Stimulated activated CD8-positive, alpha-beta memory T cell treated with anti-CD3 and anti-CD28 coated beads, Interleukin-15, amount 100 ng/mL, for 4 hours (primary cell): ENCODE data around the gene TSEN2.
"Not testable (repeated sequence)": the region's sequence is repeated elsewhere in the genome, so short reads cannot be mapped to it uniquely, and the experiment has no call there.

Experiments used
- DNase-seq, 2 donors: peaks; one replicate each; pipeline ENCODE4 v3.0.0-alpha.2; 2020; ENCODE audit warnings: low read depth in 2 of 2

Gene TSEN2

DNA sequence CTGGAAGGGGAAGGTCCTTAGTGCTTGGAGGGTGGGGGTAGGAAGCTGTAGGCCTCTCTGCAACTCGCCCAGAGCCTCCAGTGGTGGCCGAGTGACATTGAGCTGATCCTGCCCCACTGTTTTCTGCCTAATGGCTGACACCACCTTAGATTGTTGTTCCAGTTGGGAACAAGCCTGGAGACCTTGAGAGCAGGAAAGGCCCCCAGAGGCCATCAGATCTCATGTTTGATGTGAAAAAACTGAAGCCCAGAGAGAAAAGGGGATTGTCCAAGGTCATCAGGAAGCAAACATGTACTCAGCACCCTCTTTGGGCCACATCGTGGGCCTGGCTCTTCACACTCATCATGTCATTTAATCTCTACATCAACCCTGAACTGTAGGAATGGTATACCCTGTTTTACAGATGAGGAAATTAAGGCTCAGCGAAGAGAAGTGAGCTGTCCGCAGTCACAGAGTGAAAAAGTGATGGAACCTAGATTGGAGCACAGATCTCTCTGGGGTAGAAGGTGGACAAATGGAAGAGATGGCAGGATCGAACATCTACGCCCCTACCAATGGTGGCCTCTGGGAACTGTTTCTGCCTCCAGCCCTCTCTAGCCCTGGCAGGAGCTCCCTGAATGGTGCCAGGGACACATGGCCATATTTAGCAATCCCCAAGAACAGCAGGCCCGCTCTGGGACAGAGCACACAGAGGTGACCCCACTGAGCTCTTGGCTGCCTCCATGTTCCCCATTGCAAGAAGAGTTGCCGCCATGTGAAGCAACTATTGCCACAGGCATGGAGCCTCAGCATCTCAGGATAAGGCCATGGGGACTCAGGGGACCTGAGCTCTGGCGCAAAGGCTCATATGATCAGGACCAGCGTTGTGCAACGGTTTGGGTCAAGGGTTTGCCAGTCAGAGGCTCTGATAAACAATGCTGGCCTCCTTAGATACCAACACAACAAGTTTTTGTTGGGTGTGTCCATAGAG, 31.6 kb upstream of the TSEN2 start:
- no peak for DNase-seq

DNA sequence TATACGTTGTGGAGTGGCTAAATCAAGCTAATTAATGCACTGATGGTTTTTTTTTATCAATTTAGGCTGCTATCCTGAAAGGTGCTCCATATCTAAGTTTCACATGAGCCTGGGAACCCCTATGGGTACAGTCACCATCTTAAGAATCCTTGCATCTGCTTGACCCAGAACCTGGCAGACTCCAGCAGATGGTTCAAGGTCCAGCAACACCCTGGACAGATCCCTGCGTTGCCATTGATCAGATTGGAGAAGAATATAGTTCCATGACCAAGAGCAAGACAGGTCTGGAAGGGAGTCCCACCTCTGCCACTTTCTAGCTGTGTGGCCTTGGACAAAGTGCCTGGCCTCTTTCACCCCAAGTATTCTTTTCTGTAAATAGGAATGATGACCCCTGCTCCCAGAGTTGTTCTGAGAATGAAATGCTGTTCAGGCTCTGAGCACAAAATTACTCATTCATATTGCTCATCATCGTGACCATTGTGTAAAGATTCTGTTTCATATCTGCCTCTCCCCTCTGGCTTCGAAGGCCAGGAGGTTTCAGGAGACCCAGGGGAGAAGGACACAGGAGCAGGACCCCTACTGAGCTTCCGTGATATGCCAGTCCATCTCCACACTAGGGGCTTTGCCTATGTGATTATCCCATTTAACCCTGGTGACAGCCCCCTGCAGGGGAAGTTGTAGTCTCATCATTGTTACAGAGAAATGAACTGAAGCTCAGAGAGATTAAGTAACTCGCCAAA, 30.0 kb upstream of the TSEN2 start:
- DNase-seq, result no peak

DNA sequence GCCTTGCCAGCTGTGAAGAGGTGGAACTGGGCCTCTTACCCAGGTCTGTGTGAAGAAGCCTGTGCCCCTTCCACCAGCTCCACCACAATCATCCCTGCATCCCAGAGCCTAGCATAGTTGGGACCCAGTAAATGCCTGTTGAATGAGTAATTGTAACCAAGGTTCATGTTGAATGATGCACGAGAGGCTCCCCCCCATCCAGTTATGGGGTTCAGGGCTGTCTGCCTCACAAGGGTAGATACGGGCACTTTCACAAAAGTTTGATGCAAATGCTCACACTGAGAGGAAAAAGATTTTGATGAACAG, 29.5 kb upstream of the TSEN2 start:
- no peak for DNase-seq

DNA sequence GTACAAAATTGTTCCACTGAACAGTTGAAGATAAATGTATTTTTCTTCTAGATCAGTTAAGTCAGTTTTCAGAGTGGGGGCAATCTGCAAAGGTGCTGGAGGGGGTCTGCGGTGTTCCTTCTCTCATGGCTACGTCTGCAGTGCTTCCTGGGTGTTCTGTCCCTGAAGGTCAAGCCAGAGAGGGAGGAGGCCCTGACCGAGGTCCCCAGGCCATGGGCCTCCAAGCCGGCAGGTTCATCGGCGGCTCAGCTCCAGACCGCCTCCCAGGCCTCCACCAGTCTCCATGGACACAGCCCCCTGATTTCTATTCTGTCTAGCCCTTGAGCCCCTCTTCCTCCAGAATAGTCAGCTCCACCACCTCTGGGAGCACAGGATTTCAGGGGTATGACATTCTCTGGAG, 28.5 kb upstream of the TSEN2 start:
- no peak for DNase-seq

DNA sequence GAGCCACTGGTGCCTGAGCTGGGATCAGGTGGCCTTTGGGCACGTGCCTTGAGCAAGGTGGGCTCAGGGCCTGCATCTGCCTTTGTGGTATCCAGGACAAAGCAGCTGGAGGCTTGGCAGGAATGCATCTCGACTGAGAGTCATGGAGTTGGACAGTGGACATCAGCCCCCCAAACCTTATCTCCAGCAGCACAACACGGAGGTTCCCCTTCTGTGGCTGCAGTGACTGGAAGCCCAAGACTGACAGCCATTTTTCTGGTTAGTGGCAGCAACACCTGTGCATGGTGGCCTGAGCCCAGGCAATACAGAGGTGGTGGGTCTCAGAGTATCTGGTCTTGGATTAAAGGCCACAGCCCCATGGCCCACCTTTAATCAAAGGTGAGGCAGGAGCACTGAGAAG, 27.8 kb upstream of the TSEN2 start:
- no peak for DNase-seq

DNA sequence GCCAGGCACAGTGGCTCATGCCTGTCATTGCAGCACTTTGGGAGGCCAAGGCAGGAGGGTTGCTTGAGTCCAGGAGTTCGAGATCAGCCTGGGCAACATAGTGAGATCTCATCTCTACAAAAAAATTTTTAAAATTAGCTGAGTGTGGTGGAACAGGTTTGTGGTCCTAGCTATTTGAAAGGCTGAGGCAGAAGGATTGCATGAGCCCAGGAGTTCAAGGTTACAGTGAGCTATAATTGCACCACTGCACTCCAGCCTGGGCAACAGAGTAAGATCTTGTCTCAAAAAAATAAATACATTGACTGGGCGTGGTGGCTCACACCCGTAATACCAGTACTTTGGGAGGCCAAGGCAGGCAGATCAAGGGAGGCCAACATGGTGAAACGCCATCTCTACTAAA, 26.9 kb upstream of the TSEN2 start:
- DNase-seq, result not testable (repeated sequence)

DNA sequence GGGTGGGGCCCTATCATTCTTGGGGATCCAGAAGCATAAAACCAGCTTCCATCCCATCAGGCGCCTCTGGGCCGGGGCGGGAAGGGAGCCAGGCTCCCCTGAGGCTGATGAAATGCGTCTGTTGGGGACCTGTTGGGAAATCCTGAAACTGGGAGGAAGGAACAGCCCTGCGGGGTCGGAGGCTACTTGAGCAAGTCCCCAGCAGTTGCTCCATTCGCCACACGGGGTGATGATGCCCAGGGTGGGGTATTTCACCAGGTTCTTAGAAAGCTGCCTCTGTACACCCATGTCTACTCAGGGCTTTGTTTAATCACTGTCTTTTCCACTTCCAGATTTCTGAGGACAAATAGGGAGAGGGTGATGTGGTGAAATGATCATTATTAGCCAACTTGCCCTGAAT, 25.4 kb upstream of the TSEN2 start:
- no peak for DNase-seq

DNA sequence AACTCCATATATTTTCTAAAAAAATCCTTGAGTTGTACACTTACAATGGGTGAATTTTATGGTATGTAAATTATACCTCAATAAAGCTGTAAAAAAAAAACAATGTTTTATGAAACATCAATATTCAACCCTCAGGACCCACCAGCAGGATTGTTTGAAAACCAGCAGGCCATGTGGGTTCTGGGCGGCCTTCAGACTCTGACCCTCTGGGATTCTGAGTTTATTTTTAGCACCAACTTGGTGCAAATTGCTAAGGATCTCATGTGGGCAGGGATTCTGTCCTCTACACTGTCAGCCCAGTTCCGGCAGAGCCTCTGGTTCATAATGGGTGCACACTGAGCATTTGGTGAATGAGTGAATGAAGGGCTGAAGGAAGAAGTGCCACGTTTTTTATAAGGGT, 24.2 kb upstream of the TSEN2 start:
- DNase-seq, result no peak

DNA sequence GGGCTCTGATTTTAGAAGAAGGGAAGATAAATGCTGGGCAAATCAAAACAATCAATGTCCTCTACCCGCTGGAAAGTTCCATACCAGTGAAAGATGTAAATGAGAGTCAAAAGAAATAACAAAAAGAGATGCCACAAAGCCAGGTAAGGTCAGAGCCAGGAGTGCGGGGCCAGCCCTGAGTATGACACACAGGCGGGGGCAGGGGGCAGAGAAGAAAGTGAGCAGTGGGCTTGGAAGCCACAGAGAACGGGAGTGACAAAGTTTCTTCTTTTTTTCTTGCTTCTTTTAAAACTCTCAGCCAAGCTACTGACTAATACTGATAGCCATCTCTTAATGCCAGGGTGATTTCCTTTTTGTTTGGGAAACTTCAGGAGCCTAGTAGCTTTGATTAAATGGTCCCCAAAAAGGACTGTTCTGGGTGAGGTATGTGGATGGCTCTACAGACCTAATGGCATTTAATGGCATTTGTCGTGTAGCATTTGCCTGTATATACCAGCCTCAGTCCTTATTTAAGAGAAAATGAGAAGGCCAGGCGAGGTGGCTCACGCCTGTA, 23.1 kb upstream of the TSEN2 start:
- DNase-seq, result no peak

DNA sequence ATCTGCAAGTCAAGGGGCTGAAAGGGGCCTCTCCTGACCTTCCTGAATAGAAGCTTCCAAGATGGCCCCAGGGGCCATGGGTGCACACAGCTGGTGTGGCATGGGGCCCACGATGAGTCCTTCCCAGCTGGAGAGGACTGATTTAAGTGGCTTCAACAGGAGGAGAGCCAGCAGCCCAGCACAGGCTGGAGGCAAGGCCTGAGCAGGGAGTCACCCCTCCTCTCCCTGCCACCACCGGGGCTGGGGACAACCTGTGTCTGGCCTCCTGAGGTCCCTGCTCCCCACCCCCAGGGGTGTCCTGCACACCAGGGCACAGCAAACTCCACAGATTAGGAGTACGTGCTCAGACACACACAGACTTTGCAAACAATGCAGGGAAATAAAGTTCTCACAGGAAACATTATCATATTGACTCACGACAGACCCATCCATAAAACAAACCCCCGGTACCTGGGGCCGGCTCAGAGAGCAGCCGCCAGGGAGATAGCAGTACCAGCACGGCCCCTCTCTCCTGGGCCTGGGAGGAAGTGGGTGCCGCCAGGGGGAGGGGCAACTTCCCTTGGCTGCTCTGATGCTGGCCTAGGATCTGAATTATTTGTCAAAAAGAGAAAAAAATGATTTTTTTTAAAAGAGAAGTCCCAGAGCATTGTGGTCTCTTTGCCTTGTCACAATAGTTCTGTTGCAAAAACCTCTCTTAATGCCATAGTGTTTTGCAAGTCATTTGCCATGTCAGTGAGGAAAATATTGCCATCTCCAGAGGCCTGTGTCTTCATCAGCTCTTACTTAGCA, 21.9 kb upstream of the TSEN2 start:
- no peak for DNase-seq

DNA sequence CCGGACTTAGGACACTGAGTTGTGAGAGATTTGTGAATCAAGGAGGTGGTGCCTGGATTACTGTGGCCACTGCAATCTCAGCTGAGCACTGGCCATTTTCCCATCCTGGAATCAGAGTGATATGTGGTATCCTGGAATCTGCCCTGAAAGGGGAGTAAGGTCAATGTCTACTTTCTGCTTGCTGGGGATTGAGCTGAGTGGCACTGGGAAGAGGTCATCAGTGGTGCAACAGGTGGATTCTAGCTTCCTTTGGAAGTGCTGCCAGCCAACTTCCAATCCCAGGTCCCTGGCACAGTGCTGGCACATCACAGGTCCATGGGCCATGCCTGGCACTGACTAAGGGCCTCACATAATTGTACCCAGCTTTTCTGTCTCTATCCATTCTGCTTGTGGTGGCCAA, 20.6 kb upstream of the TSEN2 start:
- no peak for DNase-seq

DNA sequence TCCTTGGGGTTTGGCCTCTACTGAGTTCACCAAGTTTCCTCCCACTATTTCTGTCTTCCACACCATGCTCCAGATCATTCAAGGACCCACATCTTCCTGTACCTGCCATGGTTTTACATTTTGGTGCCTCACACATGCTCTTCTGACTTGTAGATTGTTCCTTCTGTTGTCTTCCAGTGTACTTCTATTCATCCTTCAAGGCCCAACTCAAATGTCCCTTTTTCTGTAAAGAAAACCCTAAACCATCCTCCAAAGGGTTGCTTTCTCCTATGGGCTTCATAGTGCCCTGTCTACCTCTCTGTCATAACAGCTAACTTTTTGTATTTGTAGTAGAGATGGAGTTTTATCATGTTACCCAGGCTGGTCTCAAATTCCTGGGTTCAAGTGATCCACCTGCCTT, 20.1 kb upstream of the TSEN2 start:
- no peak for DNase-seq

DNA sequence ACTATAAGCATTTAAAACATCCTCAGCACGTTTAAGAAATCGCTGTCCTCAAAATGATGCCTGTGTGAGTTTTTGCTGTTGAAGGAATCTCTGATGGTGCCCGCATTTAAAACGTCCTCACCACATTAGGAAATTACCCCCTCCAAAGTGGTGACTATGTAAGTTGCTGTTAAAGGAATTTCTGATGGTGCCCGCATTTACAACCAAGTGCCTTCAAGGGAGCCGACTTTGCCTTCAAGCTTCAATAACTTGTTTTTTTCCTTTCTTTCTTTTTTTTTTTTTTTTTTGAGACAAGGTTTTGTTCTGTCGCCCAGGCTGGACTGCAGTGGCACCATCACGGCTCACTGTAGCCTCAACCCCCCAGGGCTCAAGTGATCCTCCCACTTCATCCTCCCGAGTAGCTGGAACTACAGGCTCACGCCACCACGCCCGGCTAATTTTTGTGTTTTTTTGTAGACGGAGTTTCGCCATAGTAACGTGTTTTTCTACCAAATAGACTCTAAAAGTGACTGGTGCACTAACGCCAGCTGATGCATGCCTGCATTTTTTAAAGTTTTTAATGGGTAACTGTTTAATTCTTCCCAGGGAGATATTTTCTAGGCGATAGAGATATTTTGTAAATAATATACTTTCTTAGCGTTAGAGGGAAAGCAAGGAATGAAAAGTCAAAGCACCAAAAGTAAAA, 19.0 kb upstream of the TSEN2 start:
- DNase-seq, result no peak

DNA sequence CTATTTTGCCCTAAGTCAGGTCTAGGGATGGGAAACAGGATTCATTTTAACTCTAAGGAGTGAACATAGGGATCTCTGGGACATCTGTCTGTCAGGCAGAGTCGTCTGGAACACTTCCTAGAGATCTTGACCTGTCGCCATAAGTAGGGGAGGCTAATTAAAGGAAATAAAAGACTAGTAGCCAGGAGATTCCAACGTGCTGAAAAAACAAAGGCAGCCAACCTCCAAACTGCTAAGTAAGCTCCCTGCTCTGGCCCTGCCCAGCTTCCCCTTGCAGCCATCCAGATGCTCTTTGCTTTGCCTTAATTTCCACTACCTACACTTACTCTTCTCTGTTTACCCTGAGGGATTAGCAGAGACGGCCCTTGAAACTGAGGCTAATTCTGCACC, 18.4 kb upstream of the TSEN2 start:
- DNase-seq, result no peak

DNA sequence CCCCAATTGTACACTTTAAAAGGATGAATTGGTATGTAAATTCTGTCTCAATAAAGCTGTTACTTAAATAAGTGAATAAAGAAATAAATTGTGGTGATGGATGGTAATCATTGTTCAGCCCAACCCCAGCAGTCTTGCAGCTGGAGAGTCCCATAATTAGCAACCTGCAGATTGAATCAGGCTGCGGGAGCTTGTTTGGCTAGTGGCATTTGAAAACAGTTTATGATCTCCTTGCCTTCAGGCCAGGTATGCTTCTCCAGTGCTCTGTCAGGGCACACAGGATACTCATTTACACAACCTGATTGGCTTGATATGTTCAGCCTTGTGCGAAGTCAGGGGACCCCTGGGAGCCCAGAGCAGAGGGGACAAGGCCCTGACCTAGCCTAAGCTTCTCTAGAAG, 16.5 kb upstream of the TSEN2 start:
- DNase-seq, result no peak

DNA sequence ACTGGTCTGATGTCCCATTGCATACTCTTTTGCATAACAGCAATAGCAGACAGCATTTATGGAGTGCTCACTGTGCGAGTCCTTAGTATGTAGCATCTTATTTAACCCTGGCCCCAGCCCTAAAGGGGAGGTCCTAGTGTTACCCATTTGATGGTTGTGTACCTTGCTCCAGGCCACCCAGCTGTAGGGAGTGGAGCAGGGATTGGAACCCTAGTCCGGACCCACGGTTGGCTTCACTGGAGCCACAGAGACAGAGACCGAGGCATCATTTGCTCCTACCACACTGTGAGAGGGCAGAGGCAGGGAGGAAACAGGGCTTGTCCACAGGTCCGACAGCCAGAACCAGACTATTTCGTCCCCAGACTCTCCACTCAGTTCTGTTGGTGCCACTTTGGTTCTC, 16.0 kb upstream of the TSEN2 start:
- no peak for DNase-seq

DNA sequence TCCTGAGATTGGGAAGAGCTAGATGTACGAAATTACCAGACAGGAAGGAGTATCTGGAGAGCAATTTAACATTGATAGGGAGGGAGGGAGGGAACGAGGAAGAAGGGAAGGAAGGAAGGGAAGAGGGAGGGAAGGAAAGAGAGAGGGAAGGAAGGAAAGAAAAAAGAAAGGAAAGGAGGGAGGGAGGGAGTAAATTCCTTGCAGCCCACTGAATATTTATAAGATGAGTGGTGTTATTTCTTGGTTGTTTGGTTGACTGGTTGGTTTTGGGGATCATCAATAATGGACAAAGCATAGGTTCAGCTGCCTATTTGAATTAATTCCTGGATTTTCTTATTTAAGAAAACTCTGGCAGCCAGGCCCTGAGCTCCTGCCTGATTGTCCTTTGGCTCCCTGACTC, 15.5 kb upstream of the TSEN2 start:
- DNase-seq, result no peak

DNA sequence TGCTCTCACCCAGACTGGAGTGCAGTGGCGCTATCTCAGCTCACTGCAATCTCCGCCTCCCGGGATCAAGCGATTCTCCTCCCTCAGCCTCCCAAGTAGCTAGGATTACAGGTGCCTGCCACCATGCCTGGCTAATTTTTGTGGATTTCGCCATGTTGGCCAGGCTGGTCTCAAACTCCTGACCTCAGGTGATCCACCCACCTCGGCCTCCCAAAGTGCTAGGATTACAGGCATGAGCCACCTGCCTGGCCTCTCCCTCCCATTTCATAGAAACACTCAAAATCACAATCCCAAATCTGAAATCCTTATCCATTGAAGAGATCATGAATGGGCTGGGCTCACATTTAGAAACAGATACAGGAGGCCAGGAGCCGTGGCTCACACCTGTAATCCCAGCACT, 15.1 kb upstream of the TSEN2 start:
- DNase-seq, result not testable (repeated sequence)

DNA sequence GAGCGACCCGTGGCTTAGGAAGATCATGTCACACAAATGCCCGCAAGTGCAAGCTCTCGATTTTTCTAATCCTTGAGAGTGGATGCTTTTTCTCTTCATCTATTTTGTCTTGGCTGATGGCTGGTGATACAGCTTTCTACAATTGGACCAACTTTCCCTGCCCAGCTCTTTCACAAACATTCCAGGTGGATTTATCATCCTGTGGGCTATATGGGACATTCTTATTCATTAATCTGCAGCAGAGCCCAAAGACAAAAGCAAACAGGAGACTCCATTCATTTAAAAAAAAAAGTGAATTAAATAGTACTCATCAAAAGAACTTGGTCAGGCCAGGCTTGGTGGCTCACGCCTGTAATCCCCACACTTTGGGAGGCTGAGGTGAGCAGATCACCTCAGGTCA, 14.2 kb upstream of the TSEN2 start:
- DNase-seq, result no peak

DNA sequence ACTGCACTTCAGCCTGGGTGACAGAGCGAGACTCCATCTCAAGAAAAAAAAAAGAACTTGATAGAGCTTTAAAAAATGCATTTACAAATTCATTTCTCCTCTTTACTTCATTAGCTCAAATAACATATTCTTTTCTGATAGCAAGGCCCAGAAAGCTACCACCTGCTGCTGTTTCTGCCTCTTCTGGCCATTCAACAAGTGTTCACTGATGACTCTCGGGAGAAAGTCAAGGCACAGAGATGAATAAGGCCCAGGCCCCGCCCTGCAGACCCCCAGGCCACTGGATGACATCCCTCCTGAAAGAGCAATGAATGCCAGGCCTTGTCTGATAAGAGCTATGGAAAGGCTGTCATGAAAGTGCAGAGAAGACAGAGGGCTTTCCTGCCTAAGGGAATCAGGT, 13.6 kb upstream of the TSEN2 start:
- DNase-seq, result no peak

DNA sequence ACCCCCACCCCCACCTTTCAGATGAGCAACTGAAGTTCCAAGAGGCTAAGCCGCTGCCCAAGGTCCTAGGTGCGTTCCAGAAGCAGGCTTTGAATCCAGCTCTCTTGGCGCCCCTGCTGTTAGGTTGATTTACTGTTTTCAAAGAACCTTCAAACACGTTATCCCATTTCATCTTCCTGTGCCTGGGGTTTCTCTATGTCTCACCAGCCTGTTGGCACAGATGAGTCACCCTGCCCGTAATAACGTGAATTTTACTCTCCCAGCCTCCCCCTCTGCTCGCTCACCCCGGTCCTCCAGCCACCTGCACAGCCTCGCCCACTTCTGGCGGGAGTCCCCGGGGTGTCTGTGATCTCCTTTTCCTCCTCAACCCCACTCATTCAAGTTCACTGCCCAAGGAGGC, 13.0 kb upstream of the TSEN2 start:
- peak in 1 of 2 donors; percentile 24 for DNase-seq
